Breast epithelium (tissue), 3 donors: Measurements from ENCODE around the gene SEMA4C.

ENCODE experiments used
- POLR2A ChIP-seq: fragments of 450-650 bp; IDR thresholded peaks from one replicate; pipeline ENCODE4 v1.6.1; 2016; ENCODE audit warnings: antibody characterized with exemption, mild to moderate bottlenecking, moderate library complexity
- POLR2AphosphoS5 ChIP-seq, 3 donors: sonication (generic); formaldehyde crosslinking; IDR thresholded peaks; one replicate each; pipeline ENCODE4 v1.6.1; 2017; ENCODE audit warnings: antibody characterized with exemption in 3 of 3
- TF ChIP-seq, protein P1 (sequence below), 3 donors: fragments of 450-650 bp; IDR thresholded peaks; one replicate each; pipeline ENCODE4 v1.5.1; 2016 to 2017; ENCODE audit warnings: antibody characterized with exemption in 3 of 3, mild to moderate bottlenecking in 3 of 3, moderate library complexity in 3 of 3

DNA sequence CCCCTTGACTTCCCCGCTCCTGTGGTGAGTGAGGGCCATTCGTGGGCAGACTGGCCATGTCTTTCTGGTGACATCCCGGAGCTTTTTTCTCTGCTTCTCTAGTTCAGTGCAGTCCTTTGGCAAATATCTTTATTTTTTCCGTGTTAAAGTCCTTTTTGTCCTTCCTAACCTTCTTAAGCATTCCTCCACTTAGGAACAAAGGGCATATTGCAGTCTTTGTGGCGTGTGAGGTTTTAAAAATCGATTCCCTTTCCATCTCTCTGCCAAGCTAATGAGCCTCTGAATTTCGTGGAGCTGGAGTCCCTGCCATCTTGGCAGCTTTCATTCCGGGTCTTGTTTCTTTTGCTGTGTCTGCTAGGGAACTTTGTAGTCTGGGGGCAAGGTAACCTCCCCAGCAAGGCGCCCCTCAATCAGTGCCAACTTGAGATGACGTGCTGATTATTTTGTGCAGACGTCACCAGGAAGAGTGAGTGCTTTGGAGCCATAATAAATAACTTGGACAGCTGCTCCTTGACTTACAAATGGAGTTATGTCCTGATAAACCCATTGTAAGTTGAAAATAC, 48.7 kb downstream of the SEMA4C start:
- TF ChIP-seq POLR2A (no peak), POLR2AphosphoS5 (IDR thresholded peaks at IDR 0.05) (no peak)
- TF ChIP-seq, protein P1, sequence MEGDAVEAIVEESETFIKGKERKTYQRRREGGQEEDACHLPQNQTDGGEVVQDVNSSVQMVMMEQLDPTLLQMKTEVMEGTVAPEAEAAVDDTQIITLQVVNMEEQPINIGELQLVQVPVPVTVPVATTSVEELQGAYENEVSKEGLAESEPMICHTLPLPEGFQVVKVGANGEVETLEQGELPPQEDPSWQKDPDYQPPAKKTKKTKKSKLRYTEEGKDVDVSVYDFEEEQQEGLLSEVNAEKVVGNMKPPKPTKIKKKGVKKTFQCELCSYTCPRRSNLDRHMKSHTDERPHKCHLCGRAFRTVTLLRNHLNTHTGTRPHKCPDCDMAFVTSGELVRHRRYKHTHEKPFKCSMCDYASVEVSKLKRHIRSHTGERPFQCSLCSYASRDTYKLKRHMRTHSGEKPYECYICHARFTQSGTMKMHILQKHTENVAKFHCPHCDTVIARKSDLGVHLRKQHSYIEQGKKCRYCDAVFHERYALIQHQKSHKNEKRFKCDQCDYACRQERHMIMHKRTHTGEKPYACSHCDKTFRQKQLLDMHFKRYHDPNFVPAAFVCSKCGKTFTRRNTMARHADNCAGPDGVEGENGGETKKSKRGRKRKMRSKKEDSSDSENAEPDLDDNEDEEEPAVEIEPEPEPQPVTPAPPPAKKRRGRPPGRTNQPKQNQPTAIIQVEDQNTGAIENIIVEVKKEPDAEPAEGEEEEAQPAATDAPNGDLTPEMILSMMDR (IDR thresholded peaks at IDR 0.05) = no peak
